ENCODE data around the gene PTPRR. TPM values are rescaled to one million over a fixed set of nuclear protein-coding genes. Genes with fewer than 3 reads are reported as not detected.

Gene PTPRR
- total and polyA plus RNA-seq, 2 donors (not counting 3 experiments of a cell fraction or from before 2014, with no cell fraction given) = 0.46 to 1.1 TPM

- Histone ChIP-seq H3K79me2 (ENCODE audit: control insufficient read depth, insufficient read depth, low read length) (no peaks in the 10 kb centered on the region), H3K27ac (ENCODE audit: insufficient read depth, low read depth, low read length) (no peak overlapping the region), H3K4me3 (replicated peaks in 1 of 3; ENCODE audit: insufficient read depth in 1 of 3, low read depth in 1 of 3, low read length in 3 of 3) (no peak overlapping the region), H3K9ac (replicated peaks; ENCODE audit: extremely low read depth, insufficient read depth, low read length) (no peak overlapping the region), H3K4me1 (ENCODE audit: control insufficient read depth, extremely low read depth, insufficient read depth, low read length) (no peaks in the 10 kb centered on the region), H3K9me3 (replicated peaks; ENCODE audit: control insufficient read depth, insufficient read depth, low read length) (no peaks in the 10 kb centered on the region), H3K36me3 (ENCODE audit: control insufficient read depth in 2 of 2, extremely low read depth in 1 of 2, insufficient read depth in 2 of 2, low read length in 2 of 2) (no peaks in the 10 kb centered on the region), H4K20me1 (replicated peaks; ENCODE audit: control insufficient read depth, extremely low read depth, insufficient read depth, low read length) (no peaks in the 10 kb centered on the region), H2AFZ (ENCODE audit: low read depth, low read length) (no peak overlapping the region), H3K4me2 (ENCODE audit: insufficient read depth, low read length) (no peak overlapping the region), H3K9me1 (replicated peaks; ENCODE audit: control insufficient read depth, extremely low read depth, insufficient read depth, low read length) (no peaks in the 10 kb centered on the region), H3K27me3 (ENCODE audit: control insufficient read depth in 2 of 2, insufficient read depth in 2 of 2, low read length in 2 of 2) (no peaks in the 10 kb centered on the region)
- FAIRE-seq (no peak), DNase-seq (ENCODE audit: low read depth, low spot score) (no peak)
- no TSS peak for BruUV-seq (replicated peaks)
- TF ChIP-seq POLR2A (IDR thresholded peaks at IDR 0.05; ENCODE audit: low read depth, low read length) (no peak), EZH2 (IDR thresholded peaks at IDR 0.05; ENCODE audit: borderline replicate concordance, low read depth, low read length, severe bottlenecking) (no peak), MYC (IDR thresholded peaks at IDR 0.05; ENCODE audit: low read depth, low read length) (no peak), JUN (IDR thresholded peaks at IDR 0.05; ENCODE audit: borderline replicate concordance, insufficient read depth, insufficient read length, low read depth) (no peak)
- ChIA-PET CTCF (no interaction called here), POLR2A (no interaction called here)
- dilution Hi-C loops (cut with MboI; ENCODE audit: extremely low pct_ligation_motif_present, low sequenced_read_pairs) = no loop called here
- intact Hi-C loops (cut with micrococcal nuclease) = no loop called here
Measured at GRCh38 chr12:70960484-70960883, 39.9 kb upstream of the PTPRR start.

GRCh38 chr12:70955415-70955814, 34.9 kb upstream of the PTPRR start:
- no peak for TF ChIP-seq EZH2 (IDR thresholded peaks at IDR 0.05; ENCODE audit: borderline replicate concordance, low read depth, low read length, severe bottlenecking)
- TF ChIP-seq POLR2AphosphoS5 (IDR thresholded peaks at IDR 0.05; ENCODE audit: insufficient read depth, low read depth, low read length) = no peak
- TF ChIP-seq JUN (IDR thresholded peaks at IDR 0.05; ENCODE audit: borderline replicate concordance, insufficient read depth, insufficient read length, low read depth) = no peak
- TF ChIP-seq POLR2A (IDR thresholded peaks at IDR 0.05; ENCODE audit: low read depth, low read length) = no peak
- TF ChIP-seq MYC (IDR thresholded peaks at IDR 0.05; ENCODE audit: low read depth, low read length) = no peak
- no peak for TF ChIP-seq CTCF (IDR thresholded peaks at IDR 0.05; ENCODE audit: extremely low read depth in 1 of 2, insufficient read depth in 1 of 2, low read depth in 1 of 2, low read length in 2 of 2)
- TF ChIP-seq GATA2 (IDR thresholded peaks at IDR 0.05; ENCODE audit: insufficient read depth, insufficient read length, low read depth, low read length) = no peak
- no peaks in the 10 kb centered on the region for H3K4me1 ChIP-seq (ENCODE audit: control insufficient read depth, extremely low read depth, insufficient read depth, low read length)
- intact Hi-C loops (cut with micrococcal nuclease) = no loop called here
- no peaks in the 10 kb centered on the region for H3K79me2 ChIP-seq (ENCODE audit: control insufficient read depth, insufficient read depth, low read length)
- no peak overlapping the region for H3K4me3 ChIP-seq (replicated peaks in 1 of 3; ENCODE audit: insufficient read depth in 1 of 3, low read depth in 1 of 3, low read length in 3 of 3)
- no TSS peak for BruUV-seq (replicated peaks)
- H3K36me3 ChIP-seq (ENCODE audit: control insufficient read depth in 2 of 2, extremely low read depth in 1 of 2, insufficient read depth in 2 of 2, low read length in 2 of 2) = no peaks in the 10 kb centered on the region
- H3K27me3 ChIP-seq (ENCODE audit: control insufficient read depth in 2 of 2, insufficient read depth in 2 of 2, low read length in 2 of 2) = no peaks in the 10 kb centered on the region
- H2AFZ ChIP-seq (ENCODE audit: low read depth, low read length) = no peak overlapping the region
- ChIA-PET CTCF (no interaction called here), POLR2A (no interaction called here)
- no peak overlapping the region for H3K27ac ChIP-seq (ENCODE audit: insufficient read depth, low read depth, low read length)
- no peaks in the 10 kb centered on the region for H4K20me1 ChIP-seq (replicated peaks; ENCODE audit: control insufficient read depth, extremely low read depth, insufficient read depth, low read length)
- FAIRE-seq (no peak), DNase-seq (ENCODE audit: low read depth, low spot score) (no peak)
- H3K9me1 ChIP-seq (replicated peaks; ENCODE audit: control insufficient read depth, extremely low read depth, insufficient read depth, low read length) = no peaks in the 10 kb centered on the region
- no peak overlapping the region for H3K4me2 ChIP-seq (ENCODE audit: insufficient read depth, low read length)
- no peaks in the 10 kb centered on the region for H3K9me3 ChIP-seq (replicated peaks; ENCODE audit: control insufficient read depth, insufficient read depth, low read length)
- H3K9ac ChIP-seq (replicated peaks; ENCODE audit: extremely low read depth, insufficient read depth, low read length) = no peak overlapping the region
- dilution Hi-C loops (cut with MboI; ENCODE audit: extremely low pct_ligation_motif_present, low sequenced_read_pairs) = no loop called here
